Measurements from ENCODE around the gene SMARCB1.

- no peak for TF ChIP-seq CTCF (IDR thresholded peaks at IDR 0.05)
- no peak for TF ChIP-seq POLR2AphosphoS5 (IDR thresholded peaks at IDR 0.05)
- TF ChIP-seq EP300 (IDR thresholded peaks at IDR 0.05): no peak
Measured at GRCh38 chr22:23837496-23837859, 50.7 kb downstream of the SMARCB1 start.

Data from sigmoid colon (tissue), 4 donors.